ENCODE measurements around the gene SLC8A1.

SLC8A1 gene

GRCh38 chr2:40178171-40178778, 273.6 kb downstream of the SLC8A1 start:
- DNase-seq = no peak

DNA sequence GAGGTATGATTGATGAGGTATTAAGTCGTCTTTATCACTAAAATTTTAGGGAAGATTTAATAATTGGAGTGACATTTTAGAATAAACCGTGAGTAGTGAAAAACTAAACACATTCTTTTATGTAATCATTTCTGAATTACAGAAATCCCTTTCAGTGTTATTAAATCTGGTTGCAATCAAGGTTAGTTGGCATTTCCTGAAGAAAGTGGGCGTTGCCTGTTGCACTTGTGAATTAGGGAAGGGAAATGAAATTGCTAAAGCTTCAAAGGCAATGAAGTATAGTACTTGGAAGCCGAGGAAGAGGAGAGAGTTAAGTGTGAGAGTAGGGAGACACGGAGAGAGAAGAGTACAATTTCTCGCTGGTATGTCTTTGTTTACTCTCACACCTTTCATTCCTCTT, 274.5 kb downstream of the SLC8A1 start:
- no peak for DNase-seq

- DNase-seq = no peak
Measured at GRCh38 chr2:40173276-40173675, 278.6 kb downstream of the SLC8A1 start.

- no peak for DNase-seq
Measured at GRCh38 chr2:40169856-40170255, 282.0 kb downstream of the SLC8A1 start.

DNA sequence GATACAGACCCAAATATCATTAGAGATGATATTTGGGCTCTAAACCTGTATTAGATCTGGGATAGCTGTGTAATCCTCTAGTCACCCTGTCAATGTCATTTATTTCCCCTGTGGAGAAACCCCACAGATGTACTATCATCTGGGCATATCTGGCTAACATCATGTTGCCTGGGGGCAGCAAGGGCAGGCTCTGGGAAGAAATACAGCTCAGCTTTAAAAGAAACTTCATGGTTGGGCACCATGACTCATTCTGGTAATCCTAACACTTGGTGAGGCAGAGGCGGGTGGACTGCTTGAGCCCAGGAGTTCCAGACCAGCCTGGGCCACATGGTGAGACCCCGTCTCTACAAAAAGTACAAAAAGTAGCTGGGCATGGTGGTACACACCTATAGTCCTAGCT, 282.5 kb downstream of the SLC8A1 start:
- DNase-seq = no peak

DNA sequence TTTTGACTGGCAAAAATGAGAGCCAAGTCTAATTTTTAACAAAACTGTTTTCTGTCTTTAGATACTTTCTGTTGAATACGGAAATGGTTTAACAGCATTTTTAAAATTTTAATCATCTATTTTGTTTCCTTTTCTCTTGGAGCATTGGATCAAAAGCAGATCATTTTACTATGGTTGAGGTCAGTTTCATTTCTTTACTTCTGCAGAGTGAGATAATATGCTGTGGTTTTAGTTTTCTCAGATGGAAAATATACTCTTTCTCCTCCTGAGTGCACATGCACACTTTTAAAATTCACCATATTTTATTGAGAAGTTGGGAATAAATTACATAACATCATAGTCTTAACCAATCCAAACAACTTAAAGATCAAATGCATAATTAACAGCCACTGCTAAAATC, 283.3 kb downstream of the SLC8A1 start:
- DNase-seq = no peak

DNA sequence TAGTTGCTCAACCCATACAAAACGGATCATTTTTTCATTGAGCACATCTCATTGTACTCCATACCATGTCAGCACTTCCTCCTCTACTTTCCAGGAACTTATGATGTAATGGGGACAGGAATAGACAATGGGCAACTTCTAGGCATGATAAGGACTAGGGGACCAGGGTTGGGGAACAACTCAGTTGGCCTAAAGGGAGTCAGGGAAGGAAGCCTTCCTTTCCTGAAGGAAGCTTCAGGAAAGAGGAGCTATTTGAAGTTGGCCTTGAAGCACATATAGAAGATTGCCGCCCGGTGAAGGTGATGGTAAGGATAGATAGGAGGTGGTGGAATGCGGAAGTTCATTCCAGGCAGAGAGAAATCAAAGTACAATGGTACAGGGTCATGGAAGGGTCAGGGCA, 283.9 kb downstream of the SLC8A1 start:
- DNase-seq = no peak

- no peak for DNase-seq
Measured at GRCh38 chr2:40166006-40166405, 285.9 kb downstream of the SLC8A1 start.

DNA sequence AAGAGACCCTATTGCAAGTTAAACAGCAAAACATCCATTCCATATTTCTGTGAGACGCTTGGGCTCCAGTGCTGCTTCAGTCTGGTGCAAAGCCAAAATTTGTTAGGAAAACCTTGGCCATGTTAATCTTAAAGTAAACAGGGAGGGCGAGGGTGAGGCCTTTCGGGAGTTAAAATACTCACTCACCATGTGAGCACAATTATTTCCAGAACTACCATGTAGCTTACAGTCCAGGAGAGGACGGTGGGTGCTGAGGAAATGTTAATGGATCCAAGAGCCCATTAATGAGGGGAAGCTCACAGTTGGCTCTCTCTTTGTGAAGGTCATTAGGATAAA, 286.4 kb downstream of the SLC8A1 start:
- no peak for DNase-seq

DNA sequence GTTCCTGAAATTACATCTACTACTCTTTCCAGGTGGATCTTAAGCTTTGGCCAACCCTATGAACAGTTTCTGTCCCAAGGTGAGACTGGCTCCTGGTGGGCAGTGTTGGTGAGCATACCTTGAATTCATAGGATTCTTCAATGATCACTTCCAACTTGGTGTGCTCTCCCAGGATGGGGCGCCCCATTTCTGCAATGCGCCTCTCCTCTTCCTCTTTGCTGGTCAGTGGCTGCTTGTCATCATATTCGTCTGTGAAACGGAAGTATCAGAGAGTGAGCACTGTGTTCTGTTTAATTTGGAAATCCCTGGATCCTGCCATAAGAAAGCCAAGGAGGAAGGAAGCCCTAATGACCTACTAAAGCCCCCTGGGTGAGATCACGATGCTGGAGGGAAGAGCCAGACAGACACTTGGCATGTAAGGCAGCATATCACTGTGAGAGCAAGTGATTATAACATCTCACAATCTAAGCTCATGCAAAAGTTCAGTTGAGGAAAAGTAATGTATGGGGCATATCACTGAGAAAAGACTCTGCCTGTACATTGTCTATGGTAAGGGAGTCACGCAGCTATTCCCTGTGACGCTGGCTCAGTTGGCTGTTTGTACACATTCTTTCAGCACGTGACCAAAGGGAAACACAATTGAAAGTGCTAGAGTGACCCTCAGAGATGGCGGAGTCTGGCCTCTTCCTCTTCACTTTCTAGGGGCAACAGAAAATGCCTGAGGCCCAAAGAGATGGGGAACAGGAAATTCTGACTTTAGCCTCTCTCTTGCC, 287.0 kb downstream of the SLC8A1 start:
- no peak for DNase-seq

GRCh38 chr2:40161986-40162385, 289.9 kb downstream of the SLC8A1 start:
- DNase-seq = no peak

DNA sequence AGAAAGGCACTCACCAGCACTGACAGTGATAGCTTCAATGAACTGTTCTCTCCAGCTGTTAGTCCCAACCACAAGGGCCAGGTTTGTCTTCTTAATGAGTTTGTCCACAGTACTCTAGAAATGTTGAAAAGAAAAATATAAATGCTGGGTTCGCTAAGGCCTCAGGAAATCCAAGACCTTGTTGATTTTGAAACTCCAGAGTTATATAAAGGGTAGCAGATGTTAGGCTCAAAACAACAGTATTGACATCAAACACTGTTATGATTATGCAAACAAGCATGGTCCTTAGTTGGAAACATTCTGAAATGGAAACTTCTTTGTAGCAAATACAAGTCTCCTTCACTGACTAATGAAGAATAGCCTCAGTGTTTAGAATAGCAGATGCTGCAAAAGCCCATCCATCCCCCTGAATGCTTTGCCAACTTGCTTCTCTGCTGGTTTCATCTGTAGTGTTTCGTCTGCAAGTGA, 291.1 kb downstream of the SLC8A1 start:
- no peak for DNase-seq

DNA sequence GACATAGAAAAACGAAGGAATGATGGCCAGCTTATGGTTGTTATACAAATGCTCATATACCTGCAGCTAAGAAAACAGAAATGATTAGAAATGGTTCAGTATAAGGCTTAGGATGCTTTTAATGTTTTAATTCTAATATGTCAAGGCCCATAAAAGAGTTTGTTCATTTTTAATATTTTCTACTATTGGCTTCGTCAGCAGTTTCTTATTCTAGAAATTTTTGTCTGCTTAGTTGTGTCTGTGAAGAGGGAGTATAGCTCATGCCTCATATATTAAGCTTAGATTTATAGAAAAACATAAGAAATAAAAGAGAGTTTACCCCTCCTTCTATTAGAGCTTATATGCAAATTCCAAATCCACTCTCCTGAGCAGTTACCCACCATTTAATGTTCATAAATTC, 292.6 kb downstream of the SLC8A1 start:
- DNase-seq = no peak

DNA sequence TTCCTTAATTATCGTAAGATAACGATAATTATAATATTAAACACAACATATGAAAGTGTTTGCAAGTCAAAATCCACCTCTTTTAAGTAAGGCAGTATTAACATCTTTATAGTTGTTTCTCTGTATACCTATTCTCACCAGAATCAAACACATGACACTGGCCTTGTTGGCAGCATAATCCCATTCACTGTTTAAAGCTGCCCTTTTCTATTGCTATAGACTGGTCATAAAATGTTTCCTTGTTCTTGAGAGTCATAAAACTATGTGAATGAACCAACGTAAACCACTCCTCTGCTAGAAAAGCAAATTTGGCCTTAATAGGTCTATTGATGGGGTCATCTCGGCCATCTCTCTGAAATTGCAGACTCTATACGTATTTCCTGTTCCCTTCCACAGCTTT, 293.1 kb downstream of the SLC8A1 start:
- DNase-seq = no peak

DNA sequence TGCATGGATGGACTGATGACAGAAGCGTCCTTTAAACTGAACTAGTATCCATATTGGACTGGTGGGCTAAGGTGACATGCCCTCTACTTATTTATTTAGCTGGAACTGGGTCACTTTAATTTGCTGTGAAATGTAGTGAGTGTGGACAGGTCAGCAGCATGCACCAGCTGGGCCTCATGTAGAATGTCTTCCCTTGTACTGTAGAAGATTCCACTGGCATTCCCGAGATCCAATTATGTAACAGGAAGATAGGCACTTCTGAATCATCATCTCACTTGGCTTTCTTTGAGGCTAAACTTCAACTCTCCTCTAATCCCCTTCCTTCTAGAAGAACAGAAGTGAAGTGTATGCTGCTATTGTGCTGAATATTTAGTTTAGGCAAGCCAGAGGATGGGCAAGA, 296.2 kb downstream of the SLC8A1 start:
- no peak for DNase-seq

GRCh38 chr2:40150266-40150665, 301.6 kb downstream of the SLC8A1 start:
- DNase-seq = no peak

- DNase-seq = no peak
Measured at GRCh38 chr2:40148334-40148733, 303.6 kb downstream of the SLC8A1 start.

DNA sequence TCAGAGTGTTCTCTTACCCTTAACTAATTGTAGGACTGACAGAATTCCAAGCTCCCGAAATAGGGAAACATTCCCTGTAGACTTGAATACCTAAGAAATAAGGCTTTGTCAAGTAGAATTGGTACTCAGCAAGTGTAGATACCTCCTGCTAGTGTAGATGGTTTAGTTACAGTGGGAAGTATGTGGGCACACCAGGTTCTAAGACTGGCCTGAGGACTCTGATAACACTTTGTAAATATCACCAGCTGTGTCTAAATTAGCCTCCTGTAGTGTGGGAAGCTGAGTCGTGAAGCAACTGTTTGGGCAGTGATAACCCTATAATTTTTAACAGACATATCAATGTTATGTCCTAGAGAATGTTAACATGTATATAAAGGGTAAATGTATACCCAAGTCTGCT, 304.5 kb downstream of the SLC8A1 start:
- no peak for DNase-seq

GRCh38 chr2:40144022-40144421, 307.9 kb downstream of the SLC8A1 start:
- DNase-seq = no peak

GRCh38 chr2:40138314-40138713, 313.6 kb downstream of the SLC8A1 start:
- no peak for DNase-seq

GRCh38 chr2:40131081-40131704, 320.7 kb downstream of the SLC8A1 start:
- no peak for DNase-seq

DNA sequence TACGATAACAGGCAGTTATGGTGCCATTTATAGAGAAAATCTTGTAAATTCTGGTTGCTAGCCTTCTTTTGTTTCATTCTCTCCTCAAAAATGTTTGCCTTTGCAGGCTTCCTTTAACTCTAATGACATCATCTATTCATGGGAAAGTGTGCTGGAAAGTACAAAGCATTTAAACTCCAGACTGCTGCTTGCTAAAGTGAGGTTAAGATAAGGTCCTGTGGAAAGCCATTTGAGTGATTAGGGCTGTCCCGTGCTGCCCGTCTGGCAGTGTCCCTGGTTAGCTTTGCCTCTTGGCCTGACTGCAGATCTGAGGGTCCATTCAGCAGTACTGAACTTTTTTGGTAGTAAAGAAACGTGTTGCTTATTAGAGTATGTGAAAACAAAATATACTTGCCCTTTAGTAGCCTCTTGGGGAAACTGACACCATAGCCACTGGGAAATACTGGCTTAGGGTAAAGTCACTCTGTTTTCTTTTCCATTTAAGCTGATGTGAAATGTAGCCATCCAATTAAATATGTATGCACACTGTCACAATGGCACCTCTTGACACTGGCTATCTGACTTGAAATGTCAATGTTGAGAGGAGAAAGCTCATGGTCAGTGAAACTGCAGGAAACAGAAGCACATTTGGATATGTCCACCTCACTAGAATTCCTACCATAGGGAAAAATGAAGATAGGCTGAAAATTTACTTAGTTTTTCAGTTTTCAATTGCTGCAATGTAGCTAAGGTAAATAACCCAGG, 321.5 kb downstream of the SLC8A1 start:
- DNase-seq = no peak

DNA sequence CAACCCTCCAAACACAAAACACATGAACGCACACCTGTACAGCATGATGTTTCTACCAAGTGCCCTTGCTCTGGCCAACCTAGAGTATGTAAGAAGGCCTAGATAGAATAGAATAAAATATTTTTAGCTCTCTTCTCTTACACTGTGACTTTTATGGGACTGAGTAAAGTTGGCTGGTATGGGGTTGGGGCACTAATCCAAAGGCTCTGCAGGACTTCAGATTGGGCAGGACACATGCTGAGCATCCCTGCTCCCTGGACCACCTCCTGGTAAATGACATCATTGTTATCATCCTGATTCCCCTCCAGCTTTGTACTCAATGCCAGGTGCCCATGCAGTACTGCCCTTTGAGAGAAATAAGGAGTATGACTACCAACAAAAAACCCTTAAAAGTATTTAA, 322.2 kb downstream of the SLC8A1 start:
- no peak for DNase-seq

GRCh38 chr2:40128796-40129195, 323.1 kb downstream of the SLC8A1 start:
- DNase-seq = no peak
